PC-3 (cell line): ENCODE measurements around the gene SDF2. TPM values are rescaled to one million over a fixed set of nuclear protein-coding genes. Genes with fewer than 3 reads are reported as not detected.
A peak's percentile ranks its signal among the peaks of the same experiment; 100 is the strongest.

ENCODE experiments used
- ATAC-seq: fragments of 200-7000 bp; cut with Tn5 transposase; 2 replicates; pipeline ENCODE4 v1.9.1; 2020; ENCODE audit warnings: mild to moderate bottlenecking, moderate library complexity
- BruUV-seq: library from RNA; stranded (reverse); fragments of 400-500 nt; replicated peaks from 2 replicates; lab custom pipeline; 2021; lab: Mats Ljungman, UMichigan
- CTCF ChIA-PET: fragments of 300-600 bp; sonication (Branson Sonifier 250); formaldehyde crosslinking; loops from one replicate; lab custom pipeline; 2022; ENCODE audit warnings: antibody characterized with exemption; lab: Charles Lee
- POLR2A ChIA-PET: fragments of 300-600 bp; sonication (Branson Sonifier 250); formaldehyde crosslinking; loops from one replicate; lab custom pipeline; 2022; ENCODE audit warnings: antibody characterized with exemption; ENCODE audit not compliant: unreplicated experiment; lab: Charles Lee
- DNase-seq: peaks from one replicate; pipeline ENCODE4 v3.0.0-alpha.2; 2015
- H2AFZ ChIP-seq: fragments of 300-600 bp; sonication (generic); 2 replicates; pipeline ENCODE4 v1.6.0; 2016; ENCODE audit warnings: antibody characterized with exemption, low read length
- H3F3A ChIP-seq: fragments of 300-600 bp; sonication (generic); one replicate; pipeline ENCODE4 v1.6.0; 2017; ENCODE audit warnings: antibody characterized with exemption, low read length, control low read depth, mild to moderate bottlenecking; ENCODE audit not compliant: unreplicated experiment
- H3K27ac ChIP-seq: fragments of 300-600 bp; sonication (generic); 2 replicates; pipeline ENCODE4 v1.5.1; 2016; ENCODE audit warnings: mild to moderate bottlenecking, low read length
- H3K27me3 ChIP-seq: fragments of 300-600 bp; sonication (generic); 2 replicates; pipeline ENCODE4 v1.6.1; 2016; ENCODE audit warnings: low read length, mixed read lengths
- H3K36me3 ChIP-seq: fragments of 300-600 bp; sonication (generic); 2 replicates; pipeline ENCODE4 v1.6.1; 2016; ENCODE audit warnings: low read depth, mixed run types, low read length, mixed read lengths
- H3K4me1 ChIP-seq: fragments of 300-600 bp; sonication (generic); 2 replicates; pipeline ENCODE4 v1.5.1; 2016; ENCODE audit warnings: low read length; ENCODE audit not compliant: insufficient read depth
- H3K4me2 ChIP-seq: fragments of 300-600 bp; sonication (generic); 2 replicates; pipeline ENCODE4 v1.6.0; 2016; ENCODE audit warnings: low read length
- H3K4me3 ChIP-seq: fragments of 300-600 bp; sonication (generic); 2 replicates; pipeline ENCODE4 v1.5.1; 2016; ENCODE audit warnings: mild to moderate bottlenecking, low read length, mixed read lengths
- H3K79me2 ChIP-seq: fragments of 300-600 bp; sonication (generic); 2 replicates; pipeline ENCODE4 v1.6.1; 2017; ENCODE audit warnings: low read length, mixed read lengths
- H3K9ac ChIP-seq: fragments of 300-600 bp; sonication (generic); 2 replicates; pipeline ENCODE4 v1.6.0; 2016; ENCODE audit warnings: mild to moderate bottlenecking, low read length
- H3K9me2 ChIP-seq: fragments of 300-600 bp; sonication (generic); replicated peaks from 2 replicates; pipeline ENCODE4 v1.6.1; 2016; ENCODE audit warnings: mixed run types, low read length, mixed read lengths
- H3K9me3 ChIP-seq: fragments of 300-600 bp; sonication (generic); 2 replicates; pipeline ENCODE4 v1.6.1; 2016; ENCODE audit warnings: low read length, mixed read lengths
- H4K20me1 ChIP-seq: fragments of 300-600 bp; sonication (generic); 2 replicates; pipeline ENCODE4 v1.6.1; 2016; ENCODE audit warnings: low read length, mixed read lengths
- EZH2 ChIP-seq: fragments of 300-600 bp; sonication (generic); IDR thresholded peaks from one replicate; pipeline ENCODE4 v1.6.1; 2017; ENCODE audit warnings: antibody characterized with exemption, mild to moderate bottlenecking, low read length; ENCODE audit not compliant: unreplicated experiment
- EZH2phosphoT487 ChIP-seq: fragments of 300-600 bp; sonication (generic); IDR thresholded peaks from 2 replicates; pipeline ENCODE4 v1.6.1; 2018; ENCODE audit warnings: mild to moderate bottlenecking, antibody characterized with exemption, low read length, borderline replicate concordance
- intact Hi-C: fragments of 100-400 bp; cut with micrococcal nuclease; formaldehyde crosslinking; loops from 2 replicates; pipeline ENCODE4 v1.9.0; 2023
- total RNA-seq: library from RNA; depleted of rRNA; stranded (reverse); fragments of >200 nt; gene quantifications from 2 replicates; pipeline ENCODE4 v1.2.3, GENCODE V29; 2014
- TF ChIP-seq, protein P1 (sequence below): fragments of 300-600 bp; sonication (generic); conservative IDR thresholded peaks from 2 replicates; pipeline ENCODE4 v1.5.1; 2017; ENCODE audit warnings: antibody characterized with exemption, low read depth, mild to moderate bottlenecking, low read length

The SDF2 gene
- total RNA-seq, 1 experiment from 2014 or later: 34.0 TPM

DNA sequence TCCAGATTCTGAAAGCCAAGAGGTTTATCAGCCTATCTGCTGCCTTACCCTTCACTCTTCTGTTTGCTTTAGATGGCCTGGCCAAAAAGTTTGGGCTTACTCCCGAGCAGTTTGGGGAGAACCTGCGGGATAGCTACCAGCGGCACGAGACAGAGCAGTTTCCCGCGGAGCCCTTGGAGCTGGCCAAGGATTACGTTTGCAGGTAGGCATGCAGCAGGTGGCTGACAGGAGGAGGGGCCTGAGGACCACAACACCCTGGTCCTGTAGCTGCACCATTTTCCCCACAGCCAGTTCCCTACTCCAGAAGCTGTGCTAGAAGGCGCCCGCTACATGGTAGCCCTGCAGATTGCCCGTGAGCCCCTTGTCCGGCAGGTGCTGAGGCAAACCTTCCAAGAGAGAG is 20.9 kb upstream of the SDF2 start:
- Histone ChIP-seq H3K27me3 (no peaks in the 10 kb centered on the region), H3K4me3 (no peak overlapping the region), H2AFZ (no peak overlapping the region), H3K4me2 (no peak overlapping the region), H3K9me2 (no peaks in the 10 kb centered on the region), H3K27ac (no peak overlapping the region), H3K79me2 (no peaks in the 10 kb centered on the region), H3K9ac (no peak overlapping the region), H4K20me1 (no peaks in the 10 kb centered on the region), H3K36me3 (peaks cover 36% of the 10 kb centered on the region), H3K9me3 (no peaks in the 10 kb centered on the region), H3F3A (no peaks in the 10 kb centered on the region), H3K4me1 (no peaks in the 10 kb centered on the region)
- no peak for TF ChIP-seq EZH2phosphoT487
- no peak for TF ChIP-seq EZH2
- TF ChIP-seq, protein P1, sequence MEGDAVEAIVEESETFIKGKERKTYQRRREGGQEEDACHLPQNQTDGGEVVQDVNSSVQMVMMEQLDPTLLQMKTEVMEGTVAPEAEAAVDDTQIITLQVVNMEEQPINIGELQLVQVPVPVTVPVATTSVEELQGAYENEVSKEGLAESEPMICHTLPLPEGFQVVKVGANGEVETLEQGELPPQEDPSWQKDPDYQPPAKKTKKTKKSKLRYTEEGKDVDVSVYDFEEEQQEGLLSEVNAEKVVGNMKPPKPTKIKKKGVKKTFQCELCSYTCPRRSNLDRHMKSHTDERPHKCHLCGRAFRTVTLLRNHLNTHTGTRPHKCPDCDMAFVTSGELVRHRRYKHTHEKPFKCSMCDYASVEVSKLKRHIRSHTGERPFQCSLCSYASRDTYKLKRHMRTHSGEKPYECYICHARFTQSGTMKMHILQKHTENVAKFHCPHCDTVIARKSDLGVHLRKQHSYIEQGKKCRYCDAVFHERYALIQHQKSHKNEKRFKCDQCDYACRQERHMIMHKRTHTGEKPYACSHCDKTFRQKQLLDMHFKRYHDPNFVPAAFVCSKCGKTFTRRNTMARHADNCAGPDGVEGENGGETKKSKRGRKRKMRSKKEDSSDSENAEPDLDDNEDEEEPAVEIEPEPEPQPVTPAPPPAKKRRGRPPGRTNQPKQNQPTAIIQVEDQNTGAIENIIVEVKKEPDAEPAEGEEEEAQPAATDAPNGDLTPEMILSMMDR: no peak
- intact Hi-C loops: no loop called here
- POLR2A ChIA-PET: no interaction called here
- no peak for ATAC-seq
- CTCF ChIA-PET: no interaction called here
- DNase-seq: no peak
- no TSS peak for BruUV-seq

DNA sequence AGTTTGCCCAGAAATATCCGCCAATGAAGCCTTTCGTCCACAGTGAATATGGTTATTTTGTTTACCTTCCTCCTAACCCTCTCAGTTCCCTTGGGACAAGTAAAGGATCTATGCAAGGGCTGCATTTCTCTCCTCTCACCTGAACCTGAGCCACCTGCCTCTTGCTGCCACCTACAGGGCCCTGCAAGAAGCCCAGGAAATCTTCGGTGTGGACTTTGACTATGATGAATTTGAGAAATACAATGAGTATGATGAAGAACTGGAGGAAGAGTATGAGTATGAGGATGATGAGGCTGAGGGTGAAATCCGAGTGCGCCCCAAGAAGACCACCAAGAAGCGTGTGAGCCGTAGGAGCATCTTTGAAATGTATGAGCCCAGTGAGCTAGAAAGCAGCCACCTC is 14.3 kb upstream of the SDF2 start:
- no peaks in the 10 kb centered on the region for H3K79me2 ChIP-seq
- no peaks in the 10 kb centered on the region for H3K9me3 ChIP-seq
- H3K27ac ChIP-seq: no peak overlapping the region
- H2AFZ ChIP-seq: no peak overlapping the region
- TF ChIP-seq, protein P1: peak; percentile 72
- no peak for TF ChIP-seq EZH2phosphoT487
- TF ChIP-seq EZH2: no peak
- no peaks in the 10 kb centered on the region for H3K4me1 ChIP-seq
- DNase-seq (peak; percentile 39), ATAC-seq (peak; percentile 65)
- intact Hi-C loops: loop anchor here (1.0 kb wide), 1 partner anchor 29 kb away; no protein-coding TSS in a partner anchor
- ChIA-PET CTCF (no interaction called here), POLR2A (no interaction called here)
- H3F3A ChIP-seq: no peaks in the 10 kb centered on the region
- no peaks in the 10 kb centered on the region for H4K20me1 ChIP-seq
- no peak overlapping the region for H3K4me2 ChIP-seq
- H3K9me2 ChIP-seq: no peaks in the 10 kb centered on the region
- no peak overlapping the region for H3K4me3 ChIP-seq
- H3K27me3 ChIP-seq: no peaks in the 10 kb centered on the region
- no TSS peak for BruUV-seq
- peaks cover 32% of the 10 kb centered on the region; the same call in 1 of the 2 replicates for H3K36me3 ChIP-seq
- no peak overlapping the region for H3K9ac ChIP-seq

DNA sequence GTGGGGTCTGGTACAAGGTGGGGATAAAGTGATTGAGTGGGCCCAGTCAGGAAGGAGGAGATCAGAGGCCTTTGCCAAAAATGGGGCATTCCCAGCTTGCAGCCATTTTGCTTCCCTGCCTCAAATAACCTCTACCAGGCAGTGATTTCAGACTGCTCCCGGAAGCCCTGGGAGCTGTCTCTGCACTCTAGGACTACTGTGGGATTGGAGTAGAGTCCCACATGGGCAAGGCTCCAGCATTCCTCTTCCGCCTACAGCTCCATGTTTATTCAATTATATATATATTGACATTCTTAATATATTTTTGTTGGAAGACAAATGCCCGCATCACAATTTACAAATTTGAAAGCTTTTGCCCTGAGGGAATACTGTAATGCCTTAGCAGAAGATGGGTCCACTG is 13.8 kb upstream of the SDF2 start:
- ChIA-PET POLR2A (no interaction called here), CTCF (interaction anchor here (0.5 kb wide), 1 partner anchor 39 kb away, joined by 3 read pairs; no protein-coding TSS in a partner anchor)
- H3K27me3 ChIP-seq: no peaks in the 10 kb centered on the region
- H3K27ac ChIP-seq: no peak overlapping the region
- ATAC-seq (no peak), DNase-seq (no peak)
- H3K4me1 ChIP-seq: no peaks in the 10 kb centered on the region
- no peaks in the 10 kb centered on the region for H3K9me2 ChIP-seq
- no peaks in the 10 kb centered on the region for H3K79me2 ChIP-seq
- H3K9ac ChIP-seq: no peak overlapping the region
- H3F3A ChIP-seq: no peaks in the 10 kb centered on the region
- TF ChIP-seq EZH2phosphoT487 (no peak), EZH2 (no peak)
- TF ChIP-seq, protein P1: no peak
- H3K4me3 ChIP-seq: no peak overlapping the region
- intact Hi-C loops: no loop called here
- H4K20me1 ChIP-seq: no peaks in the 10 kb centered on the region
- H2AFZ ChIP-seq: no peak overlapping the region
- BruUV-seq: no TSS peak
- H3K4me2 ChIP-seq: no peak overlapping the region
- peaks cover 32% of the 10 kb centered on the region; the same call in 1 of the 2 replicates for H3K36me3 ChIP-seq
- no peaks in the 10 kb centered on the region for H3K9me3 ChIP-seq
